OCI-M2 (cell line): ENCODE data around the gene NFATC3.
"Not testable (repeated sequence)": the region's sequence is repeated elsewhere in the genome, so short reads cannot be mapped to it uniquely, and the experiment has no call there.

Experiments
- DNase-seq: peaks from one replicate; lab custom pipeline; 2025; ENCODE audit not compliant: unreplicated experiment; lab: John Stamatoyannopoulos, UW

Gene NFATC3

DNA sequence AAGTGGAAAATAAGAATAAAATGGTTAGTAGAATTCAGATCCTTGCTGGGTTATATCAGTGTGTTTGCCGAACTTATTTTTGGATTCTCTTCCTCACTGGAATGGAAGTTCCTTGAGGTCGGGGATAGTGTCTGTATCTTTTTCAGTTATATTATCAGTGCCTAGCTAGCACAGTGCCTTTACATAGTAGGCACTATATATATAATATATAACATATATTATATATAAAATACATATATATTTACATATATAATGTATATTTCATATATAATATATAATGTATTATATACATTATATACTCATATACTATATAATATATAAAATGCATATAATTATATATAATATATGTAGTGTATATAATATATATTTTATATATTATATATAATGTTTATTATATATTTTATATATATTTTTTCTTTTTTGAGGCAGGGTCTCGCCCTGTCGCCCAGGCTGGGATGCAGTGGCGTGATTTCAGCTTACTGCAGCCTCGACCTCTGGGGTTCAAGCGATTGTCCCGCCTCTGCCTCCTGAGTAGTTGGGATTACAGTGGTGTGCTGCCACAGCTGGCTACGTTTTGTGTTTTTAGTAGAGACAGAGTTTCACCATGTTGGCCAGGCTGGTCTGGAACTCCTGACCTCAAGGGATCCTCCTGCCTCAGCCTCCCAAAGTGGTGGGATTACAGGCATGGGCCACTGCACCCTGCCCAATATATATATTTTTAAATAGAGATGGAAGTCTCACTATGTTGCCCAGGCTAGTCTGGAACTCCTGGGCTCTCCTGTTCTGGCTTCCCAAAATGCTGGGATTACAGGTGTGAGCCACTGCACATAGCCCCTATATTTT is 3.2 kb downstream of the NFATC3 start:
- no peak for DNase-seq

DNA sequence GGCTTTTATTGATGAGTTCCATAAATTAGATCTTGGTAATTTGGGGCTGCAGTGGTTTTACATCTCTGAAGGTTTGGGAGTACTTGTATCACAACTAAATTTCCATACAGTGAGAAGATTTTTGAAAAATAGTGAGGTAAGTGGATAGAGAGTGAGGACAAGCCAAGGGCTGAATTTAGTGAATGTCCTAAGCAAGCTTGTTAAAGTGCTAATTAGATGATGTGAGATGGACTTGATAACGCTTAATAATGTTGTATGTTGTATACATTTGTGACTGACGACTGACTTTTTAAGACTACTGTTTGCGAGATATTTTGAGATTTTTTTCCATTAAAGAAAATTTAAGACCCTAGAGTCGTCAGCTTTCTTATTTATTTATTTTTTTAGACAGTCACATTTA is 3.9 kb downstream of the NFATC3 start:
- no peak for DNase-seq

DNA sequence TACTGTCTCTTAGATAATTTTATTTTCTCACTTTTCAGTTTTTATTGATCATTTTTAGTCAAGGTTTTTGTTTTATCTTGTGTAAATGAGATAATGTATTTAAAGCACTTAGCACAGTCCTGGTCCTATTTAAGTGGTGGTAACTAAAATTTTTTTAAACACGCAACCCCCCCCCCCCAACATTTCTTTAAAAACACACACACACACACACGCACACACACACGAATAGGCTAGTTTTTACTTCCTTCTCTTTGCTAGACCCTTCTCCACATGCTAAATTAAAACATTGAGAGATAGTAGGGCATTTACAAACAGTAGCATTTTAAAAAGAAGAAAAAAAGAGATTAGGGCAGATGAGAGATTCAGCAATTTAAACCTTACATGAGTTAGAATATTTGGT is 5.0 kb downstream of the NFATC3 start:
- no peak for DNase-seq

DNA sequence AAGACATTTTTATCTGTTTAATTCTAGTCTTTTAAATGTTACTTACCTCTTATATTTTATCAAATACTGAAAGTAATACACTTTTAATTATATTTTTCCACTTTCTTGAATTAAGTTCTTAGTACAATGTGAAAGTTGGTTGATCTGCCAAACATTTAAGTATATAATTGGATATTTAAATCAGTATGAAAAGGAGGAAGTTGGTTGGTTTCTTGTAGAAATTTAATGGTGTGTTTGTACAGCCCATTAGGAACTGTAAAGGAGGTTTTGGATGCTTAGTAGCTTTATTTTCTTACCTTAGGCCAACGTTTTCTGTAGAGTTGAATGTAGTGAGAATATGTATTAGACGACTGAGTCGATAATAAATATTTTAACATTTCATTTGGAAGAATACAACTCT is 5.4 kb downstream of the NFATC3 start:
- DNase-seq: no peak

- DNase-seq: no peak
Measured at GRCh38 chr16:68091380-68092261, 6.5 kb downstream of the NFATC3 start.

DNA sequence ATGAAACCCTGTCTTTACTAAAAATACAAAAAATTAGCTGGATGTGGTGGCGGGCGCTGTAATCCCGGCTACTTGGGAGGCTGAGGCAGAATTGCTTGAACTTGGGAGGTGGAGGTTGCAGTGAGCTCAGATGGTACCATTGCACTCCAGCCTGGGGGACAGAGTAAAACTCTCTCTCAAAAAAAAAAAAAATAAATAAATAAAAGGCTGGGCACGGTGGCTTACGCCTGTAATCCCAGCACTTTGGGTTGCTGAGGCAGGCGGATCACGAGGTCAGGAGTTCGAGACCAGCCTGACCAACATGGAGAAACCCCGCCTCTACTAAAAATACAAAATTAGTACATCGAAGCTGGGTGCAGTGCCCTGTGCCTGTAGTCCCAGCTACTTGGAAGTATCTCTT is 7.1 kb downstream of the NFATC3 start:
- DNase-seq: not testable (repeated sequence)

DNA sequence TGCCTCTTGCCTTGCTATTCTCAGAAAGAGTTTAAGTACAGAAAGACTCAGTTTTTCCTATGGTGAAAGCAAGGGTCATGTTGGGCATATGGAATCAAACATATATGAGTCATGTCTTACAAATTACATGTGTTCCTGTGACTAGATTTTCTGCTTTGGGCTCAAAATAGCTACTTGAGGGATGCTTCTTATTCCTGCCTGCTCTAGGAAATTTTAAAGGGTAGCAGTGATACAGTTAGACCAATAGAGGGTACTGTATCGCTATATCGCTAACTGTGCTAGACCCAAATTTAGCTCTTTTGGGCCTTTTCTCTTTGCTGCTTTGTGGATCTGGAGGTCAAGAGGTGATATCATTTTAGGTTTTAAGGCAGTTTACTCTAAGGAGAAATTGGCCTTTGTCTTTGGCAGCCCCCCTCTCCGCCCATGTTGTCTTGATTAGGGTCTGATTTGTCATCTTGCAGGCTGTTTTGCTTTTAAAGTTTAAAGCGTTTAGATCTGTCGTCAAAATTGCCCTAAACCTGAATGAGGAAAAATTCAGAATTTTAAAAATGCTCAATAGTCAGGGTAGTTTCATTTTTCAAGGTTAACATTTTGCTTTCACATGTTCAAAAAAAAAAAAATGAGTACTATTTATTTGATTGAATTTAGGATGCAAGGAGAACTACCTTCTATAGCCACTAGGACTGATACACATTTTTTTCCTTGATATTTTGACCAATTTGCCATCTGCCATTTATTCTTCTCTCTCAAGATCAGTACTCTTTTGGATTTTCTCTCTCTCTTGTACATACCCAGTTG is 8.8 kb downstream of the NFATC3 start:
- DNase-seq: no peak

GRCh38 chr16:68094614-68094934 is 9.4 kb downstream of the NFATC3 start:
- no peak for DNase-seq

DNA sequence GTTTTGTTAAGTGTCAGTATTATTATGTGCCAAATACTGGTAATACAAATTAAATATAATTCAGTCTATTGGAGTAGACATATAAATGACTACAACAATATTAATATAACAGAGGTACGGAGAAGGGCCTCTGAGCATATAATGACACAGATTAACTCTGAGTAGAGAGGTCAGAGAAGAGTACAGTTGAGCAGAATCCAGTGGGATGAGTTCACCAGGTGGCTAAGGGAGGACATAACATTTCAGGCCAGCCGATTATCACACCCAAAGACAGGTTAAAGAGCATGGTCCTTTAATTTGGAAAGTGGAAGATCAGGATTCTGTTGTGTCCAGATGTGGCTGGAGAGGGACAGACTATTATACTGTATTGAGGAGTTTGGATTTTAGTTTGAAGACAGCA is 11.3 kb downstream of the NFATC3 start:
- no peak for DNase-seq

DNA sequence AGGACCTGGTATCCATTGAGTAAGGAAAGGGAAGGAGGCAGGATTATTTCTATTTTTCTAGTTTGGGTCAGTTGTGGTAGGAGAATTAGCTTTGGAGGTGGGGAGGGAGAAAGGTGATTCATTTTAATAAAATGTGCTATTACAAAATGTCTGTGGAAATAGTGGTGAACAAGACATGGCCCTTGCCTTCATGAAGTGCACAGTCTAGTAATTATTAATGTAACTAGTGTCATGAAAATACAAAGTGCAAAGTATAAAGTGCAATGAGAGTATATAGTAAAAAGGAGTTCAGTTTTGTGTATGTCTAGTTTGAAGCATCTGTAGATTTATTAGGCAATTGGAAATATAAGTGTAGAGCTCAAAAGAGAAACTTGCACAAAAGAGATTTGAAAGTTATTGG is 11.9 kb downstream of the NFATC3 start:
- DNase-seq: no peak

DNA sequence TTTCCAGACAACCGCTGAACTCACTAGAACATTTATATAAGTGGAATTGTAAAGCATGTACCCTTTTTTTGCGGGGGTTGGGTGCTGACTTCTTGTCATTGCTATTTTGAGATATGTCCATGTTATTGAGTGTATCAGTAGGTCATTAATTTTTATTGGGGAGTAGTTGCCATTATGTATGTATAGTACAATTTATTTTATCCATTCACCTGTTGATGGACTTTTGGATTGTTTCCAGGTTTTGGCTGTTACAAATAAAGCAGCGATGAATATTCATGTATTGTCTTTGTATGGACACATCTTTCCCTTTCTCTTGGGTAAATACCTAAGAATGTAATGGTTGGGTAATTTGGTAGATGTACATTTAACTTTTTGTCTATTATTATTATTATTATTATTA is 12.7 kb downstream of the NFATC3 start:
- DNase-seq: no peak

DNA sequence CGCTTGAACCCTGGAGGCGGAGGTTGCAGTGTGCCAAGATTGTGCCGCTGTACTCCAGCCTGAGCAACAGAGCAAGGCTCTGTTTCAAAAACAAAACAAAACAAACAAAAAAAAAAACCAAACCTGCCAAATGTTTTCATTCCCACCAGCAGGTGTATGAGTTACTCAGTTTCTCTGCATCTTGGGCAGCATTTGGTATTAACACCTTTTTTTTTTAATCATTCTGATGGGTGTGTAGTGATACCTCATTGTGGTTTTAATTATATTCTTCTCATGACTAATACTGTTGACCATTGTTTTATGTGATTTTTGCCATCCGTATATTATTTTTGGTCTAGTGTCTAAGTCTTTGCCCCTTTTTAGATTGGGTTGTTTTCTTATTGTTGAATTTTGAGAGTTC is 15.3 kb downstream of the NFATC3 start:
- DNase-seq: no peak

- DNase-seq: no peak
Measured at GRCh38 chr16:68105611-68106010, 20.4 kb downstream of the NFATC3 start.

GRCh38 chr16:68107230-68107928 is 22.2 kb downstream of the NFATC3 start:
- not testable (repeated sequence) for DNase-seq

- not testable (repeated sequence) for DNase-seq
Measured at GRCh38 chr16:68109156-68109555, 24.0 kb downstream of the NFATC3 start.

GRCh38 chr16:68110611-68111010 is 25.4 kb downstream of the NFATC3 start:
- DNase-seq: not testable (repeated sequence)

- no peak for DNase-seq
Measured at GRCh38 chr16:68111379-68111778, 26.2 kb downstream of the NFATC3 start.

- no peak for DNase-seq
Measured at GRCh38 chr16:68113059-68113761, 28.0 kb downstream of the NFATC3 start.

DNA sequence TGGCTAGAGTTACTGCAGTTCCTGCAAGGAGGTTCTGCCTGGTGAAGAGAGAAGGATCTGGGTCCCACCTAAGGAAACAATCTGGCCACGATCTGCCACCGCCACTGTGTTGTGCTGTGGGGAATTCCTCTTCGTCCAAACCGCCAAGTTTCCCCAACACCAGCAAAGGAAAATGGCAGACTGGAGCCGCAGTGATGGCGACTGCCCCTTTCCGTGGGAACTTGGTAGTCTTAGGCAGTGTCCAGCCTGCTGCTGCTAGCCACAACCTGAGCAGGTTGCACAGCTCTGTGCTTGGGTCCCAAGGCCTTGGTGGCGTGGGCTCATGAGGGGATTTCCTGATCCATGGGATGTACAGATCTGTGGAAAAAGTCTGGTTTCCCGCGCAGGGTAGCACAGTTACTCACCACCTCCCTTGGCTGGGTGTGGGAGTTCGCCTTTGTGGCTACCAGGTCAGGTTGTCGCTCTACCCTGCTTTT is 28.6 kb downstream of the NFATC3 start:
- no peak for DNase-seq

DNA sequence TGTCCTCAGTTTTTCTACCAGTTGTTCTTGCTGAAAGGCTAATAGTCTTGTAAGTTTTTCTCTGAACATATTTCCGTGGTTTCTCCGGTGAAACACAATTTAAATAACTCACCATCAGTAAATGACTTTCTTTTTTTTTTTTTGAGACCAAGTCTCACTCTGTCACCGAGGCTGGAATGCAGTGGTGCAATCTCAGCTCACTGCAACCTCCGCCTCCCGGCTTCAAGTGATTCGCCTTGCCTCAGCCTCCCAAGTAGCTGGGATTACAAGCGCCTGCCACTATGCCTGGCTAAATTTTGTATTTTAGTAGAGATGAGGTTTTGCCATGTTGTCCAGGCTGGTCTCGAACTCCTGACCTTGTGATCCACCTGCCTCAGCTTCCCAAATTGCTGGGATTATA is 29.8 kb downstream of the NFATC3 start:
- DNase-seq: not testable (repeated sequence)
